ENCODE measurements around the gene FBXL15. TPM values are rescaled to one million over a fixed set of nuclear protein-coding genes. Genes with fewer than 3 reads are reported as not detected.

FBXL15 gene
- total and polyA plus RNA-seq, 2 of the 4 experiments (the other 2 are of a cell fraction), result 3.0 to 8.4 TPM

GRCh38 chr10:102444851-102445250 is 24.2 kb downstream of the FBXL15 start:
- H2BK5ac ChIP-seq (ENCODE audit: low read depth, low read length, poor library complexity, severe bottlenecking), result no peak overlapping the region
- 0 out of 4 replicates have a peak, but pooled peaks cover under 1% of the 10 kb centered on the region in 2 experiments for H3K79me1 ChIP-seq (ENCODE audit: low read depth in 1 of 2, low read length in 2 of 2)
- H4K8ac ChIP-seq (ENCODE audit: low read depth in 2 of 2, low read length in 2 of 2), result no peak overlapping the region
- no peak overlapping the region for H4K91ac ChIP-seq (ENCODE audit: insufficient read depth, low read depth, low read length)
- no peak overlapping the region for H2BK15ac ChIP-seq (ENCODE audit: low read depth, low read length)
- H3K36me3 ChIP-seq (ENCODE audit: control insufficient read depth, insufficient read depth, low read length), result no peaks in the 10 kb centered on the region
- ChIA-PET POLR2A (ENCODE audit: unreplicated experiment) (no interaction called here), CTCF (interaction anchor here (0.6 kb wide), 1 partner anchor 17 kb away, joined by 4 read pairs; no protein-coding TSS in a partner anchor)
- H2AK5ac ChIP-seq (ENCODE audit: low read depth, low read length), result no peak overlapping the region
- H3K9me3 ChIP-seq (ENCODE audit: control insufficient read depth, insufficient read depth, low read length), result no peaks in the 10 kb centered on the region
- peaks cover 5% of the 10 kb centered on the region; the same call in 1 of the 2 replicates for H3K9me1 ChIP-seq (ENCODE audit: insufficient read depth, low read length)
- peaks cover 5% of the 10 kb centered on the region for H3K27me3 ChIP-seq (ENCODE audit: control insufficient read depth, insufficient read depth, low read length)
- H3K27ac ChIP-seq (ENCODE audit: insufficient read depth, low read length), result no peak overlapping the region
- dilution Hi-C loops (cut with HindIII; ENCODE audit: low sequenced_read_pairs, unreplicated experiment), result no loop called here
- no peak overlapping the region for H3K18ac ChIP-seq (ENCODE audit: low read depth, low read length)
- BruUV-seq (replicated peaks), result no TSS peak
- H3K4me3 ChIP-seq (ENCODE audit: insufficient read depth, low read depth, low read length), result no peak overlapping the region
- H3K23ac ChIP-seq (ENCODE audit: low read depth, low read length), result no peak overlapping the region
- no peak overlapping the region for H2AK9ac ChIP-seq (replicated peaks; ENCODE audit: low read depth, low read length, poor library complexity)
- H4K20me1 ChIP-seq (ENCODE audit: insufficient read depth, low read length), result no peaks in the 10 kb centered on the region
- no peak overlapping the region for H3K4me2 ChIP-seq (ENCODE audit: low read depth, low read length)
- in situ Hi-C loops (cut with MboI; ENCODE audit: low sequenced_read_pairs), result no loop called here
- no CpG with 5 or more reads among the region's 2 CpGs for WGBS, 2 experiments (ENCODE audit: extremely low coverage in 2 of 2, insufficient read length in 1 of 2)
- no peak overlapping the region for H4K5ac ChIP-seq (ENCODE audit: low read depth, low read length)
- H2BK120ac ChIP-seq (ENCODE audit: low read depth, low read length), result no peak overlapping the region
- H3K14ac ChIP-seq (replicated peaks; ENCODE audit: low read depth, low read length), result no peak overlapping the region
- intact Hi-C loops (cut with micrococcal nuclease), result no loop called here
- no peak overlapping the region for H3K9ac ChIP-seq (ENCODE audit: low read depth, low read length)
- DNase-seq, result no peak
- H2BK20ac ChIP-seq (ENCODE audit: low read depth, low read length), result no peak overlapping the region
- no peak for ATAC-seq (ENCODE audit: low read depth)
- TF ChIP-seq BHLHE40 (IDR thresholded peaks at IDR 0.05; ENCODE audit: low read depth, low read length) (no peak), CEBPB (IDR thresholded peaks at IDR 0.05; ENCODE audit: low read depth, low read length) (no peak), ELK1 (IDR thresholded peaks at IDR 0.05; ENCODE audit: borderline replicate concordance, low read depth, low read length) (no peak), MAZ (IDR thresholded peaks at IDR 0.05; ENCODE audit: borderline replicate concordance, low read depth, low read length) (no peak), POLR2A (IDR thresholded peaks at IDR 0.05; ENCODE audit: low read depth, low read length) (no peak), USF2 (IDR thresholded peaks at IDR 0.05; ENCODE audit: low read depth, low read length) (no peak), RAD21 (IDR thresholded peaks at IDR 0.05; ENCODE audit: low read length) (no peak), SMC3 (IDR thresholded peaks at IDR 0.05; ENCODE audit: low read depth, low read length) (no peak), NFE2L2 (IDR thresholded peaks at IDR 0.05; ENCODE audit: low read depth, low read length) (no peak), CHD1 (IDR thresholded peaks at IDR 0.05; ENCODE audit: low read depth, low read length) (no peak), MXI1 (IDR thresholded peaks at IDR 0.05; ENCODE audit: borderline replicate concordance, low read depth, low read length) (no peak), CTCF (conservative IDR thresholded peaks at IDR 0.05; ENCODE audit: low read depth, low read length) (no peak), FOS (IDR thresholded peaks at IDR 0.05; ENCODE audit: low read depth, low read length) (no peak)
- no peak overlapping the region for H3K56ac ChIP-seq (ENCODE audit: extremely low read depth, insufficient read depth, low read length)
- H3K4ac ChIP-seq (ENCODE audit: low read depth, low read length), result no peak overlapping the region
- no peak overlapping the region for H2AFZ ChIP-seq (replicated peaks; ENCODE audit: low read length, poor library complexity)
- H3K4me1 ChIP-seq (ENCODE audit: control insufficient read depth, insufficient read depth, low read length), result no peaks in the 10 kb centered on the region
